MCF 10A (cell line): Measurements from ENCODE around the gene KCNIP3. TPM values are rescaled to one million over a fixed set of nuclear protein-coding genes. Genes with fewer than 3 reads are reported as not detected.

Source experiments
- BruUV-seq: library from RNA; stranded (reverse); fragments of 400-500 nt; replicated peaks from 2 replicates; lab custom pipeline; 2021; lab: Mats Ljungman, UMichigan
- CTCF ChIA-PET: fragments of 300-600 bp; sonication (Branson Sonifier 250); formaldehyde crosslinking; extraction: SDS; loops from one replicate; lab custom pipeline; 2021; ENCODE audit warnings: antibody characterized with exemption, inconsistent platforms; lab: Yijun Ruan, JAX
- POLR2A ChIA-PET: fragments of 300-600, 350-650 bp; sonication (Branson Sonifier 250); formaldehyde crosslinking; extraction: SDS; loops from one replicate; lab custom pipeline; 2020; ENCODE audit warnings: antibody characterized with exemption, inconsistent platforms; lab: Yijun Ruan, JAX
- DNase-seq: peaks from one replicate; pipeline ENCODE4 v3.0.0-alpha.2; 2018; ENCODE audit not compliant: unreplicated experiment
- H3K27ac Mint-ChIP-seq: one replicate; pipeline ENCODE4 v1.8.0; 2022; ENCODE audit warnings: mild to moderate bottlenecking, low read depth, mixed read lengths; ENCODE audit not compliant: unreplicated experiment
- H3K27me3 Mint-ChIP-seq: one replicate; pipeline ENCODE4 v1.8.0; 2022; ENCODE audit warnings: mixed read lengths; ENCODE audit not compliant: insufficient read depth, unreplicated experiment
- H3K36me3 Mint-ChIP-seq: one replicate; pipeline ENCODE4 v1.8.0; 2022; ENCODE audit warnings: mild to moderate bottlenecking, moderate library complexity, mixed read lengths; ENCODE audit not compliant: insufficient read depth, unreplicated experiment
- H3K4me1 Mint-ChIP-seq: one replicate; pipeline ENCODE4 v1.8.0; 2022; ENCODE audit warnings: mixed read lengths; ENCODE audit not compliant: insufficient read depth, unreplicated experiment
- H3K4me3 Mint-ChIP-seq: one replicate; pipeline ENCODE4 v1.8.0; 2022; ENCODE audit warnings: mild to moderate bottlenecking, moderate library complexity, mixed read lengths; ENCODE audit not compliant: unreplicated experiment
- H3K9me3 Mint-ChIP-seq: one replicate; pipeline ENCODE4 v1.8.0; 2022; ENCODE audit warnings: mixed read lengths; ENCODE audit not compliant: unreplicated experiment
- intact Hi-C: fragments of 100-400 bp; cut with micrococcal nuclease; formaldehyde crosslinking; loops from 2 replicates; pipeline ENCODE4 v1.14.1; 2022
- total RNA-seq: library from RNA; stranded (reverse); gene quantifications from 2 replicates; pipeline ENCODE4 v1.2.3, GENCODE V29; 2022
- TF ChIP-seq, protein P1 (sequence below): fragments of 200-600 bp; IDR thresholded peaks from one replicate; pipeline ENCODE4 v1.8.0; 2022; ENCODE audit warnings: antibody characterized with exemption, mild to moderate bottlenecking; ENCODE audit not compliant: unreplicated experiment

Gene KCNIP3
- total RNA-seq, 1 experiment from 2014 or later: 15.6 TPM

DNA sequence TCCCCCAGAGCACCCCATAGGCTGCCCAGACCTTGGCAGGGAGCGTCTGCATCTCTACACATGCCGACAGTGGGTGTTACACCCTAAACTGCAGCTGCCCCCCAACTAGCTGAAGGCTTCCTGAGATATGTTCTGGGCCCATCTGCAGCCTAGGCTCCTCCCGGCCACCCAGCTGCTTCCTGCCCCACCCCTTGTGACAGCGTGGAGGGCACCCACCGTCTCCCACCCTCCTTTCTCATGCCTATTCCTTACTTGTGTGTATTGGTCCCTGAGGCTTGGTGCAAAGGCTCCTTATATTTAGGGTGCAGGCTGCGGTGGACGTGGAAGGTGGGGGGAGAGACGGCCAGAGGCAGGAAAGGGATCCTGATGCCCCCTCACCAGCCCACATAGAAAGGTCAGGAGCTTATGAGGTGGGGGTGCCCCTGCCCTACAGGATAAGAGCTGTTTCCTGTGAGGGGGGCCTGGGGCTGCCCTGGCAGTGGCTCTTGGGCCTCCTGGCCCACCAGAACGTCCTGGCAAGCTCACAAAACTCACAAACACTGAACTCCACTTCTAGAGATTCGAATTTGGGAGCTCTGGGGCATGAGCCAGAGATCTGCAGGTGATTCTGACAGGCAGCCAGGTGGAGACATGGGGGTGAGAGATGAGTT lies 30.2 kb upstream of the KCNIP3 start:
- H3K27me3 Mint-ChIP-seq: no peaks in the 10 kb centered on the region
- DNase-seq: no peak
- no peak overlapping the region for H3K27ac Mint-ChIP-seq
- TF ChIP-seq, protein P1, sequence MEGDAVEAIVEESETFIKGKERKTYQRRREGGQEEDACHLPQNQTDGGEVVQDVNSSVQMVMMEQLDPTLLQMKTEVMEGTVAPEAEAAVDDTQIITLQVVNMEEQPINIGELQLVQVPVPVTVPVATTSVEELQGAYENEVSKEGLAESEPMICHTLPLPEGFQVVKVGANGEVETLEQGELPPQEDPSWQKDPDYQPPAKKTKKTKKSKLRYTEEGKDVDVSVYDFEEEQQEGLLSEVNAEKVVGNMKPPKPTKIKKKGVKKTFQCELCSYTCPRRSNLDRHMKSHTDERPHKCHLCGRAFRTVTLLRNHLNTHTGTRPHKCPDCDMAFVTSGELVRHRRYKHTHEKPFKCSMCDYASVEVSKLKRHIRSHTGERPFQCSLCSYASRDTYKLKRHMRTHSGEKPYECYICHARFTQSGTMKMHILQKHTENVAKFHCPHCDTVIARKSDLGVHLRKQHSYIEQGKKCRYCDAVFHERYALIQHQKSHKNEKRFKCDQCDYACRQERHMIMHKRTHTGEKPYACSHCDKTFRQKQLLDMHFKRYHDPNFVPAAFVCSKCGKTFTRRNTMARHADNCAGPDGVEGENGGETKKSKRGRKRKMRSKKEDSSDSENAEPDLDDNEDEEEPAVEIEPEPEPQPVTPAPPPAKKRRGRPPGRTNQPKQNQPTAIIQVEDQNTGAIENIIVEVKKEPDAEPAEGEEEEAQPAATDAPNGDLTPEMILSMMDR: no peak
- no TSS peak for BruUV-seq
- ChIA-PET POLR2A (interaction anchor here (1.4 kb wide), 1 partner anchor 10 kb away, joined by 4 read pairs; no protein-coding TSS in a partner anchor), CTCF (interaction anchor here (0.5 to 2.7 kb wide), 4 partner anchors 11 to 61 kb away, joined by 3 to 17 read pairs (median 9); no protein-coding TSS in a partner anchor)
- no peak overlapping the region for H3K4me3 Mint-ChIP-seq
- H3K4me1 Mint-ChIP-seq: peaks cover 10% of the 10 kb centered on the region
- intact Hi-C loops: no loop called here
- H3K36me3 Mint-ChIP-seq: peaks cover 6% of the 10 kb centered on the region
- H3K9me3 Mint-ChIP-seq: no peaks in the 10 kb centered on the region

DNA sequence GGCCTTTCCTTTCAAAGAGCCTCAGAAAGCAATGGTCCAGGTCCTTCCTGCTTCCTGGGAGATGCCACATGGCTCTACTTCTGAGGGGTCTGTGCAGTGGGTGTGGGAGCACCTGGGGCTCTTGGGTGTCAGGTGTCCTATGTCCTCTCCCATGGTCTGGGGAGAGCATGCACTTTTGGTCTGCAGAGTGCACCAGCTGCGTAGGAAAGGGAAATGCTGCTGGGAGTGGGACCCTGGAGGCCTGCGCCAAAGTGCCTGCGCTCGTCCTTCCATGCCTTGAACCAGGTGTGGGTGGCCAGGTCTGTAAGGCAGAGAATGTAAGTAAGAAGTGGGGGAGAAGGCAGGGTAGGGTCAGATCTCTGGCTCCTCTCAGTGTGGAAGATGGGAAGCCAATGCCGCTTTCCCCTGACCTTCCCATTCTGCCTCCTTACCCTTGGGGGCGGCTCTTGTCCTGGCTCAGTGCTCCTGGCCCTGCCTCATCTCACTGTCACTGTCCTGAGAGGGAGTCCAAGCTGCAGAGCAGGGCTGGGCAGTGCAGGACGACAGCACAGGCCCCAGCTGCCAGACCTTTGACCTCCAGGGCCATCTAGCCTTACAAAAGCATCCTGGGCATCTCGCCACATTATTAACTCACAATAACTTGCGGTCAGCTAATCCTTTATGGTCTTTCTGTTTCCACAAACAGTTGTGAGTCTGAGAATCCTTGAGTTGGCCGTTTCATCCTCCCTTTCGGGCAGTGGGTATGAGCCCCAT lies 29.5 kb upstream of the KCNIP3 start:
- Mint-ChIP-seq H3K27ac (no peak overlapping the region), H3K4me1 (peaks cover 6% of the 10 kb centered on the region), H3K9me3 (no peaks in the 10 kb centered on the region), H3K4me3 (no peak overlapping the region), H3K36me3 (peaks cover 6% of the 10 kb centered on the region), H3K27me3 (no peaks in the 10 kb centered on the region)
- ChIA-PET POLR2A (interaction anchor here (1.4 kb wide), 1 partner anchor 10 kb away, joined by 4 read pairs; no protein-coding TSS in a partner anchor), CTCF (interaction anchor here (0.6 to 2.7 kb wide), 3 partner anchors 10 to 76 kb away, joined by 3 to 17 read pairs (median 15); no protein-coding TSS in a partner anchor)
- no TSS peak for BruUV-seq
- intact Hi-C loops: no loop called here
- TF ChIP-seq, protein P1: no peak
- peak; percentile 39 for DNase-seq

DNA sequence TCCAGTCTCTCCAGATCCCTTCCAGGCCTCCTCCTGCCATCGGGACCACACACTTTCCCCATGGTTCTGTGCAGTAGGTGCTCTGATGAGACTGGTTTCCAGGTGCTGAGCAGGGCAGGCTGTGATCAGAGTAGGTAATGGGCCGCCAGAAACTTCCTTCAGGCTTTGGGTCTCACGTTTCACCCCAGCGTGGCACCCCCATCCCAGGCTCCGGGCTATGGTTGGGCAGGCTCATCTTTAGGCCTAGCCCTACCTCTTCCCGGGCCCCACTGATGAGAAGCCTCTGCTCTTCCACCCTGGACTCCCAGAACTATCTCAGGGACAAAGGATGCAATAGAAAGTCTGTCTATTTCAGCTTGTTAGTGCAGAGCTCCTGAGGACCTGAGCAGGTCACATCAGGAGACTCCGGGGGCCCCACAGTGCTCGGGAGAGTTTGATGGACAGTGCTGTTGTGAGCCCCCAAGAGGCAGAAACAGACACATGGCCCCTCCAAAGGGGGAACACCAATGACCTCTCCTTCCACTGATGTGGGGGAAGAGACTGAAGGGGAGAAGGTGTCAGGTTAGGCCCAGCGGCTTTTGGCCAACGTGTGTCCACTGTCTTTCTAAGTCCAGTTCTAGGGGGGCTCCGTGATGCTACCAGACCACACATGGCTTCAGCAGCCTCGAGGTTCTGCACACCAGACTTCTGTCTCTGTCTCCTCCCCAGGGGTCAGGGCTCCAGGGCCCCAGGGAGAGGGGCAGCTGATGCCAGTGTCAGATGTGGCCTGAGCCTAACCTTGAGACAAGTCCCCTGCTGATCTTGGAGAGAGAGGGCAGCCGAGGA lies 28.7 kb upstream of the KCNIP3 start:
- intact Hi-C loops: no loop called here
- no peak overlapping the region for H3K4me3 Mint-ChIP-seq
- H3K27me3 Mint-ChIP-seq: no peaks in the 10 kb centered on the region
- H3K9me3 Mint-ChIP-seq: no peaks in the 10 kb centered on the region
- BruUV-seq: no TSS peak
- H3K27ac Mint-ChIP-seq: no peak overlapping the region
- no peaks in the 10 kb centered on the region for H3K4me1 Mint-ChIP-seq
- ChIA-PET POLR2A (no interaction called here), CTCF (interaction anchor here (0.6 to 2.7 kb wide), 2 partner anchors 9 to 77 kb away, joined by 3 to 15 read pairs; no protein-coding TSS in a partner anchor)
- DNase-seq: no peak
- peaks cover 6% of the 10 kb centered on the region for H3K36me3 Mint-ChIP-seq
- TF ChIP-seq, protein P1: no peak
